Measurements from ENCODE around the gene FAM120A. TPM values are rescaled to one million over a fixed set of nuclear protein-coding genes. Genes with fewer than 3 reads are reported as not detected.
A peak's percentile ranks its signal among the peaks of the same experiment; 100 is the strongest.

Gene FAM120A
- total and polyA plus RNA-seq, 2 of the 13 experiments (the other 11 are each of a cell fraction or from before 2014, with no cell fraction given) = 41.3 to 44.4 TPM

DNA sequence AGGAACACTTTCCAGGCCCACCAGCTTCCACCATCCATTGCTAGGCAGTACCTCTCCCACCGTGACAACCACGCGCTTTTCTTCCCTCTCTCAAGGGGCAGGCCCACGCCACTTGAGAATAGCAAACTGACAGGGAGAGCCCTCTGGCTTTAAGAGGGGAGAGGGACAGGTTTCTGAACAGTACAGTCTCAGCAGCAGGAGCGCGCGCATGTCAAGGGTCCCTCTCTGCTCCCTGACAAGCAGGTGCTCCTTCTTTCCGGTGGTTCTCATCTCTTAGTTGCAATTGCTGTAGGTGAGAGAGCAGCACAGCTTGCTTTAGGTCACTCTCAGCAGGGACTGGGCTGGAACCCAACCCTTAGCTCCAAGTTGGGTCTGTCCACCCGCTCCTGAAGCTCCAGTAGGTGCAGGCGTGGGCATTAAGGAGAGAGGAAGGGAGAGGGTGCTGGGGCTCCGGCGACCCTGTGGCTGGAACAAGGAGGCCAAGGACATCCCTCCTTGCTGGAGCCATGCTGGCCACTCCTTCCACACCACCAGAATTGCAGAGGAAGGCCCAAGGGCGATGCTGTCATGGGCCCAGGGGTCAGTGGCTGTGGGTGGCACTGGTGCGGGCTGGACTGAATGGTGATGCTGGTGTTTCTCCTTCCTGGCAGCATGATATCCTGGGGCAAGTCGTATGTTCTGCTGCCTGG is 115.9 kb downstream of the FAM120A start:
- H3K27ac ChIP-seq (ENCODE audit: extremely low read length, insufficient read depth, low read length) = peak overlapping the region; percentile 83
- peak overlapping the region; percentile 92 for H3K9ac ChIP-seq (ENCODE audit: insufficient read depth, low read depth, low read length)
- H4K20me1 ChIP-seq (ENCODE audit: insufficient read depth, low read length) = no peaks in the 10 kb centered on the region
- no peak for FAIRE-seq
- H3K4me1 ChIP-seq (ENCODE audit: insufficient read depth, low read length) = peaks cover 14% of the 10 kb centered on the region
- peak overlapping the region; percentile 99 for H3K4me2 ChIP-seq (ENCODE audit: low read depth, low read length)
- H3K27me3 ChIP-seq (ENCODE audit: control insufficient read depth in 1 of 2, insufficient read depth in 2 of 2, low read length in 2 of 2) = no peaks in the 10 kb centered on the region; a peak in 1 of 5 replicates
- no peak overlapping the region for H2AFZ ChIP-seq (ENCODE audit: low read length)
- 65% methylated on average over 10 of the region's 15 CpGs for WGBS (ENCODE audit: low lambda C conversion rate)
- DNase-seq (ENCODE audit: low spot score) = no peak
- H3K4me3 ChIP-seq (replicated peaks in 1 of 3; ENCODE audit: insufficient read depth in 1 of 3, low read depth in 2 of 3, low read length in 3 of 3) = peak overlapping the region; percentile 59 to 79 (median 73)
- intact Hi-C loops (cut with micrococcal nuclease; ENCODE audit: unreplicated experiment) = loop anchor here (5.0 kb wide), 1 partner anchor 115 kb away; the partner anchor contains the start of genes FAM120A and FAM120AOS
- peaks cover 7 to 16% of the 10 kb centered on the region in 2 experiments for H3K36me3 ChIP-seq (replicated peaks in 1 of 2; ENCODE audit: control insufficient read depth in 1 of 2, insufficient read depth in 2 of 2, low read length in 2 of 2)
- peak; percentile 13 for ATAC-seq
- no peaks in the 10 kb centered on the region for H3K79me2 ChIP-seq (ENCODE audit: insufficient read depth, low read length)
- POLR2A ChIA-PET = interaction anchor here (1.4 to 2.0 kb wide), 5 partner anchors 8 to 434 kb away, joined by 4 to 26 read pairs (median 7); partner anchors contain the start of genes FAM120A, NINJ1 and PHF2
- H3K9me3 ChIP-seq (ENCODE audit: low read length) = peaks cover 11% of the 10 kb centered on the region; the same call in 1 of the 2 replicates
- in situ Hi-C loops (cut with HindIII; ENCODE audit: extremely low pct_ligation_motif_present, low pct_unique_long_range_greater_than_20kb) = no loop called here
- BruUV-seq (replicated peaks) = no TSS peak
- CTCF ChIA-PET (ENCODE audit: low intra/inter-chr PET ratio, low total read pairs) = no interaction called here
- peak; percentile 8; the same call in 1 of the 2 replicates for TF ChIP-seq BORCS8-MEF2B (CRISPR knock-in tag; IDR thresholded peaks at IDR 0.05)
- no peak for TF ChIP-seq ZNF234 (CRISPR knock-in tag; conservative IDR thresholded peaks at IDR 0.05)
- TF ChIP-seq ZNF263 (CRISPR knock-in tag; IDR thresholded peaks at IDR 0.05) = peak; percentile 72
- TF ChIP-seq SNAPC4 (CRISPR knock-in tag; IDR thresholded peaks at IDR 0.05) = no peak
- TF ChIP-seq ZNF20 (CRISPR knock-in tag; IDR thresholded peaks at IDR 0.05) = 0 out of 2 replicates have a peak, but pooled peaks have one; percentile 0
- TF ChIP-seq TMF1 (CRISPR knock-in tag; IDR thresholded peaks at IDR 0.05; ENCODE audit: low read depth) = 0 out of 2 replicates have a peak, but pooled peaks have one; percentile 5
- peak; percentile 45; the same call in 1 of the 2 replicates for TF ChIP-seq BHLHE40 (IDR thresholded peaks at IDR 0.05; ENCODE audit: low read length)
- no peak for TF ChIP-seq HNRNPK (IDR thresholded peaks at IDR 0.05; ENCODE audit: low read depth, low read length, poor library complexity, severe bottlenecking)
- TF ChIP-seq ZNF543 (CRISPR knock-in tag; IDR thresholded peaks at IDR 0.05) = 0 out of 2 replicates have a peak, but pooled peaks have one; percentile 13
- no peak for TF ChIP-seq ZNF232 (CRISPR knock-in tag; IDR thresholded peaks at IDR 0.05; ENCODE audit: borderline replicate concordance)
- TF ChIP-seq ZNF605 (CRISPR knock-in tag; IDR thresholded peaks at IDR 0.05) = 0 out of 2 replicates have a peak, but pooled peaks have one; percentile 26
- TF ChIP-seq MAX (IDR thresholded peaks at IDR 0.05) = 0 out of 2 replicates have a peak, but pooled peaks have one; percentile 3
- 0 out of 2 replicates have a peak, but pooled peaks have one; percentile 10 for TF ChIP-seq ZNF333 (CRISPR knock-in tag; IDR thresholded peaks at IDR 0.05; ENCODE audit: borderline replicate concordance)
- no peak for TF ChIP-seq NFYB (CRISPR knock-in tag; IDR thresholded peaks at IDR 0.05)
- TF ChIP-seq SIN3B (IDR thresholded peaks at IDR 0.05; ENCODE audit: low read length) = no peak
- TF ChIP-seq, protein P1, sequence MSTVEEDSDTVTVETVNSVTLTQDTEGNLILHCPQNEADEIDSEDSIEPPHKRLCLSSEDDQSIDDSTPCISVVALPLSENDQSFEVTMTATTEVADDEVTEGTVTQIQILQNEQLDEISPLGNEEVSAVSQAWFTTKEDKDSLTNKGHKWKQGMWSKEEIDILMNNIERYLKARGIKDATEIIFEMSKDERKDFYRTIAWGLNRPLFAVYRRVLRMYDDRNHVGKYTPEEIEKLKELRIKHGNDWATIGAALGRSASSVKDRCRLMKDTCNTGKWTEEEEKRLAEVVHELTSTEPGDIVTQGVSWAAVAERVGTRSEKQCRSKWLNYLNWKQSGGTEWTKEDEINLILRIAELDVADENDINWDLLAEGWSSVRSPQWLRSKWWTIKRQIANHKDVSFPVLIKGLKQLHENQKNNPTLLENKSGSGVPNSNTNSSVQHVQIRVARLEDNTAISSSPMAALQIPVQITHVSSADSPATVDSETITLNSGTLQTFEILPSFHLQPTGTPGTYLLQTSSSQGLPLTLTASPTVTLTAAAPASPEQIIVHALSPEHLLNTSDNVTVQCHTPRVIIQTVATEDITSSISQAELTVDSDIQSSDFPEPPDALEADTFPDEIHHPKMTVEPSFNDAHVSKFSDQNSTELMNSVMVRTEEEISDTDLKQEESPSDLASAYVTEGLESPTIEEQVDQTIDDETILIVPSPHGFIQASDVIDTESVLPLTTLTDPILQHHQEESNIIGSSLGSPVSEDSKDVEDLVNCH (CRISPR knock-in tag; IDR thresholded peaks at IDR 0.05) = no peak
- 0 out of 2 replicates have a peak, but pooled peaks have one; percentile 58 for TF ChIP-seq PAF1 (CRISPR knock-in tag; IDR thresholded peaks at IDR 0.05)

Measured in HepG2 (cell line).